ENCODE results near the gene CDCP1. TPM values are rescaled to one million over a fixed set of nuclear protein-coding genes. Genes with fewer than 3 reads are reported as not detected.

Gene CDCP1, protein sequence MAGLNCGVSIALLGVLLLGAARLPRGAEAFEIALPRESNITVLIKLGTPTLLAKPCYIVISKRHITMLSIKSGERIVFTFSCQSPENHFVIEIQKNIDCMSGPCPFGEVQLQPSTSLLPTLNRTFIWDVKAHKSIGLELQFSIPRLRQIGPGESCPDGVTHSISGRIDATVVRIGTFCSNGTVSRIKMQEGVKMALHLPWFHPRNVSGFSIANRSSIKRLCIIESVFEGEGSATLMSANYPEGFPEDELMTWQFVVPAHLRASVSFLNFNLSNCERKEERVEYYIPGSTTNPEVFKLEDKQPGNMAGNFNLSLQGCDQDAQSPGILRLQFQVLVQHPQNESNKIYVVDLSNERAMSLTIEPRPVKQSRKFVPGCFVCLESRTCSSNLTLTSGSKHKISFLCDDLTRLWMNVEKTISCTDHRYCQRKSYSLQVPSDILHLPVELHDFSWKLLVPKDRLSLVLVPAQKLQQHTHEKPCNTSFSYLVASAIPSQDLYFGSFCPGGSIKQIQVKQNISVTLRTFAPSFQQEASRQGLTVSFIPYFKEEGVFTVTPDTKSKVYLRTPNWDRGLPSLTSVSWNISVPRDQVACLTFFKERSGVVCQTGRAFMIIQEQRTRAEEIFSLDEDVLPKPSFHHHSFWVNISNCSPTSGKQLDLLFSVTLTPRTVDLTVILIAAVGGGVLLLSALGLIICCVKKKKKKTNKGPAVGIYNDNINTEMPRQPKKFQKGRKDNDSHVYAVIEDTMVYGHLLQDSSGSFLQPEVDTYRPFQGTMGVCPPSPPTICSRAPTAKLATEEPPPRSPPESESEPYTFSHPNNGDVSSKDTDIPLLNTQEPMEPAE
- total RNA-seq = 52.0 and 107 TPM in 2 replicates

DNA sequence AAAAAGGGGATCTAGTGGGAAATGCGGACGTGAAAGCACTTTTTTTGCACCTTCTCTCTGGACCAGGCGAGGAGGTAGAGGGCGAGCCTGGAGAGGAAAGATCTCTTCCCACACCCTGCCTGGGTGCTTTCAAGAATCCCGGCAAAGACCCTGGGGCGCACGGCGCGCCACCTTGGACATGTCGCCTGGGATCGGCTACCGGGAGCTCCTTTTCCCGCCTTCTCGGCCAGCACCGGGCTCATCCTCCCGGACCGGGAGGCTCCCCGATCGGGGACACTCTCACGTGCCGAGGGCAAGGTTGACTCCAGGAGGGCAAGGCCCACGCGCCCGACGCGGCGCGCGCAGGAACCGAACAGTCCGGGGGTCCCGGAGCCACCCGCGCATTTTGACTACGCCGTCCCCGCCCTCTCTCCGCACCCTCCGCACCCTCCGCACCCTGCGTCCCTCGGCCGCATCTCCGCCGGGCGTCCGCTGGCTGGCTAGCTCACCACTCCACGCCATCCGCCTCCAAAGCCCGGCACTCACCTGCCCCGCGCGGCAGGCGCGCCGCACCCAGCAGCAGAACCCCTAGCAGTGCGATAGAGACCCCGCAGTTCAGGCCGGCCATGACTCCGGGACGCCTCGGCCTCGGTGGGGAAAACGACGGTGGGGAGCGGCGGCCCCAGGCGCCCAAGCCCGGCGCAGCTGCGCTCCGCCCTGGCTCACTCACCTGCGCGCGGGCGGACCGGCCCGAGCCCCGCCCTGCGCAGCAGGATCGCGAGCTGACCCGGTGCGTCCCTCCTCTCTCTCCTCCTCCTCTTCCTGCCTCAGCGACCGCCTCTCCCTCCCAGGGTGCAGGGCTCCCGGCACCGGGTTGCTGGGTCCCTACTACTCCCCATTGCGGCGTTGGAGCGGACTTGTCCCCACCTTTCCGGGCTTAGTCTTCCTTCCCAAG, at the start of gene CDCP1:
TSS of gene CDCP1 (minus strand) at position 698 of the 934 bp plus-strand sequence. CDS start at position 607, 91 bp downstream.

Other genes with a start within 250 kb of the CDCP1 start
- gene ZDHHC3, start 170.2 kb downstream of the CDCP1 start, total RNA-seq = 51.8 and 94.4 TPM in 2 replicates
- 53.3 and 56.9 TPM in 2 replicates for gene EXOSC7, start 170.1 kb downstream of the CDCP1 start, total RNA-seq
- gene CLEC3B, start 120.1 kb downstream of the CDCP1 start, total RNA-seq = not detected in 2 replicates
- gene TMEM158, start 79.9 kb upstream of the CDCP1 start, total RNA-seq = 1.5 and 8.4 TPM in 2 replicates
- gene LARS2, start 242.2 kb upstream of the CDCP1 start, total RNA-seq = 18.3 and 18.5 TPM in 2 replicates